ENCODE results near the gene MORC2. TPM values are rescaled to one million over a fixed set of nuclear protein-coding genes. Genes with fewer than 3 reads are reported as not detected.

Gene MORC2
- total and polyA plus RNA-seq, 12 donors, result 13.9 to 60.1 (median 18.6) TPM

DNA sequence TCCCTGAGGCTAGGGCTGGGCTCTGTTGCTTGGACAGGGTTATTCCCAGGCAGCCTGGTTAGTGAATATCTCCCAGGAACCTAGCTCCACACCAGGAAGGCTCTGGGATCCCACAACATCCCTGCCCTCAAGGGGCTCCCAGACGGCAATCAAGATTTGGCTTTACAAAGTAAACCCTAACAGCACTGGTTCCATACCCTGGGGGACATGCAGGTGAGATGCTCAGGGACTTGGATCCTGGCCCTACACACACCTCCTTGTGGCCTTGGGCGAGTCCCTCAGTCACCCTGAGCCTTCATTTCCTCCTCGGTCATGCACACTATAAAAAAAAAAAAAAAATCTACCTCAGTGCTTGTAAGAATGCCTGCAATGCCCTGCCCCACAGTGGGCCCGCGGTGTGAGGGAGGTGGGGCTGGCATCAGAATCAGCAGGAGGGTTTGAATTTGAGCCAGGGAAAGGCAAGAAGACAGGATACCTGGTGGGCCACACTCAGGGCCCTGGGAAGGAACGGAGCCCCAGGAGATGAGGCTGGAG, 86.3 kb downstream of the MORC2 start:
- no peak for TF ChIP-seq POLR2A (IDR thresholded peaks at IDR 0.05)
- no peak for TF ChIP-seq CTCF (IDR thresholded peaks at IDR 0.05)
- peaks cover 19 to 37% of the 10 kb centered on the region in 2 donors for H3K4me1 ChIP-seq (replicated peaks in 1 of 2)
- H3K9me3 ChIP-seq (replicated peaks in 1 of 3), result no peaks in the 10 kb centered on the region
- H3K27ac ChIP-seq, result peak overlapping the region in 3 of 5 donors; percentile 5 to 84 (median 36)
- intact Hi-C loops (cut with DNase I), result no loop called here
- DNase-seq, result peak in 1 of 7 donors; percentile 20
- no peaks in the 10 kb centered on the region for H3K27me3 ChIP-seq
- 66 to 74% (median 67%) methylated on average over 5 to 6 of the region's 6 CpGs for WGBS, 4 donors
- no peaks in the 10 kb centered on the region for H3K36me3 ChIP-seq (replicated peaks in 1 of 2)
- H3K4me3 ChIP-seq, result no peak overlapping the region

DNA sequence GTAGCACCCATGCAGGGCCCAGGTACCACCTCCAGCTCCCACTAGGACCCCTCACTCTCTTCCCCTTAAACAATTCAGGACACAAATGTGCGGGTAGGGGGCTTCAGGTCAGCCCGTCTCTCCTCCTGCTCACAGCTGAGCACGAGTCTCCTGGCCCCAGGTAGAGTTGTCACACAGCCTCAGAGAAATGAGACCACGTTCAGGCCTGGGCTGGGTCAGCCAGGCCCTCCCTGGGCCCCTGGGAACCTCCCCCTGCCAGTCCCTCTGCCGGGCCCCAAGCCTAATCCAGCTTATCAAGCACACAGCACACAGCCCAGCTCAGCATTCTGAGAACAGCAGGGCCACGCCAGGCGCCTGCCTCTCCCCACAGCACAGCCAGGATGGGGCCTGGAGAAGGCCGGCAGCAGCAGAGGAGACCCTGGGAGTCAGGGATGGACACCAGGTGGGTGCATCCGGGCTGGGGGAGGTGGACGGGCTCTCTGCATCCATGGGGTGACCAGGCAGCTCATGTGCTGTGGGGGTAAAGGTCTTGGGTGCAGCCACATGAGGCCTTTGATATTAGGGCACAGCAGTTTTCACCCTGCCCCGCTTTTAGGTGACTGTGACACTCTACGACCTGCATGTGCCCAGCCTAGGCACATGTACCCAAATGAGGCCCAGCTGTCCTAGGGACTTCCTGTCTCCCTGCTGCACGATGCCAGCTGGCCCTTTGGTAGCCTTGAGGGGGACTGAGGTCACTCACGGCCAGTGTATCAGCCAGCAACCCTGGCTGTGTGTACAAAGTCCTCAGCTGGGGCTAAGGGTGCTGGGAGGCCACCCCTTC, 87.0 kb downstream of the MORC2 start:
- intact Hi-C loops (cut with DNase I), result no loop called here
- peak in 6 of 7 donors; percentile 61 to 87 (median 69) for DNase-seq
- H3K4me1 ChIP-seq (replicated peaks in 1 of 2), result peaks cover 21 to 44% of the 10 kb centered on the region in 2 donors
- no peaks in the 10 kb centered on the region for H3K9me3 ChIP-seq (replicated peaks in 1 of 3)
- H3K27me3 ChIP-seq, result no peaks in the 10 kb centered on the region
- H3K27ac ChIP-seq, result peak overlapping the region in 3 of 5 donors; percentile 36 to 84 (median 60)
- H3K4me3 ChIP-seq, result no peak overlapping the region
- no peak for TF ChIP-seq CTCF (IDR thresholded peaks at IDR 0.05)
- TF ChIP-seq POLR2A (IDR thresholded peaks at IDR 0.05), result no peak
- no peaks in the 10 kb centered on the region for H3K36me3 ChIP-seq (replicated peaks in 1 of 2)
- WGBS, 4 donors, result 40 to 68% (median 58%) methylated on average over 1 to 14 of the region's 14 CpGs

GRCh38 chr22:30880847-30881246, 87.7 kb downstream of the MORC2 start:
- peak in 1 of 7 donors; percentile 13 for DNase-seq
- H3K9me3 ChIP-seq (replicated peaks in 1 of 3), result no peaks in the 10 kb centered on the region
- WGBS, 4 donors, result 90 to 96% (median 93%) methylated on average over 1 to 5 of the region's 5 CpGs
- H3K27me3 ChIP-seq, result no peaks in the 10 kb centered on the region
- H3K4me1 ChIP-seq (replicated peaks in 1 of 2), result peaks cover 21 to 51% of the 10 kb centered on the region in 2 donors
- no peaks in the 10 kb centered on the region for H3K36me3 ChIP-seq (replicated peaks in 1 of 2)
- intact Hi-C loops (cut with DNase I), result no loop called here
- no peak overlapping the region for H3K4me3 ChIP-seq
- TF ChIP-seq POLR2A (IDR thresholded peaks at IDR 0.05), result no peak
- peak overlapping the region in 2 of 5 donors; percentile 60 to 84 for H3K27ac ChIP-seq

GRCh38 chr22:30880181-30880601, 88.4 kb downstream of the MORC2 start:
- Histone ChIP-seq H3K4me3 (no peak overlapping the region), H3K4me1 (replicated peaks in 1 of 2) (peaks cover 21 to 51% of the 10 kb centered on the region in 2 donors), H3K27ac (no peak overlapping the region), H3K27me3 (no peaks in the 10 kb centered on the region), H3K36me3 (replicated peaks in 1 of 2) (no peaks in the 10 kb centered on the region), H3K9me3 (replicated peaks in 1 of 3) (no peaks in the 10 kb centered on the region)
- intact Hi-C loops (cut with DNase I), result no loop called here
- peak in 1 of 7 donors; percentile 14 for DNase-seq
- TF ChIP-seq CTCF (IDR thresholded peaks at IDR 0.05) (no peak), POLR2A (IDR thresholded peaks at IDR 0.05) (no peak)
- WGBS, 4 donors, result 88 to 97% (median 93%) methylated on average over 1 to 8 of the region's 8 CpGs

Data from adrenal gland (tissue), 12 donors.